ENCODE data around the gene GRID1.

Gene GRID1

GRCh38 chr10:86167121-86167761 is 199.4 kb downstream of the GRID1 start:
- no peak overlapping the region for H3K27ac ChIP-seq
- H3K4me1 ChIP-seq (ENCODE audit: control insufficient read depth in 1 of 2, insufficient read depth in 1 of 2, low read depth in 1 of 2, low read length in 1 of 2), result no peaks in the 10 kb centered on the region
- no peaks in the 10 kb centered on the region for H3K27me3 ChIP-seq
- TF ChIP-seq CTCF (IDR thresholded peaks at IDR 0.05), result no peak
- no peak overlapping the region for H3K4me3 ChIP-seq (ENCODE audit: low read depth in 1 of 2, low read length in 1 of 2)
- no peaks in the 10 kb centered on the region for H3K9me3 ChIP-seq
- H3K36me3 ChIP-seq, result no peaks in the 10 kb centered on the region

GRCh38 chr10:86165666-86166065 is 200.9 kb downstream of the GRID1 start:
- H3K4me3 ChIP-seq (ENCODE audit: low read depth in 1 of 2, low read length in 1 of 2), result no peak overlapping the region
- H3K4me1 ChIP-seq (ENCODE audit: control insufficient read depth in 1 of 2, insufficient read depth in 1 of 2, low read depth in 1 of 2, low read length in 1 of 2), result no peaks in the 10 kb centered on the region
- TF ChIP-seq CTCF (IDR thresholded peaks at IDR 0.05), result no peak
- no peaks in the 10 kb centered on the region for H3K27me3 ChIP-seq
- no peak overlapping the region for H3K27ac ChIP-seq
- H3K9me3 ChIP-seq, result no peaks in the 10 kb centered on the region
- no peaks in the 10 kb centered on the region for H3K36me3 ChIP-seq

GRCh38 chr10:86164960-86165630 is 201.5 kb downstream of the GRID1 start:
- Histone ChIP-seq H3K27ac (no peak overlapping the region), H3K4me1 (ENCODE audit: control insufficient read depth in 1 of 2, insufficient read depth in 1 of 2, low read depth in 1 of 2, low read length in 1 of 2) (no peaks in the 10 kb centered on the region), H3K27me3 (no peaks in the 10 kb centered on the region), H3K36me3 (no peaks in the 10 kb centered on the region), H3K9me3 (no peaks in the 10 kb centered on the region), H3K4me3 (ENCODE audit: low read depth in 1 of 2, low read length in 1 of 2) (no peak overlapping the region)
- TF ChIP-seq CTCF (IDR thresholded peaks at IDR 0.05), result no peak

GRCh38 chr10:86164174-86164774 is 202.3 kb downstream of the GRID1 start:
- Histone ChIP-seq H3K9me3 (no peaks in the 10 kb centered on the region), H3K36me3 (no peaks in the 10 kb centered on the region), H3K27me3 (no peaks in the 10 kb centered on the region), H3K27ac (no peak overlapping the region), H3K4me1 (ENCODE audit: control insufficient read depth in 1 of 2, insufficient read depth in 1 of 2, low read depth in 1 of 2, low read length in 1 of 2) (no peaks in the 10 kb centered on the region), H3K4me3 (ENCODE audit: low read depth in 1 of 2, low read length in 1 of 2) (no peak overlapping the region)
- TF ChIP-seq CTCF (IDR thresholded peaks at IDR 0.05), result no peak

- H3K4me3 ChIP-seq (ENCODE audit: low read depth in 1 of 2, low read length in 1 of 2), result no peak overlapping the region
- no peak for TF ChIP-seq CTCF (IDR thresholded peaks at IDR 0.05)
- no peaks in the 10 kb centered on the region for H3K27me3 ChIP-seq
- no peaks in the 10 kb centered on the region for H3K9me3 ChIP-seq
- no peaks in the 10 kb centered on the region for H3K36me3 ChIP-seq
- H3K27ac ChIP-seq, result no peak overlapping the region
- H3K4me1 ChIP-seq (ENCODE audit: control insufficient read depth in 1 of 2, insufficient read depth in 1 of 2, low read depth in 1 of 2, low read length in 1 of 2), result no peaks in the 10 kb centered on the region
Observed at GRCh38 chr10:86163522-86164173, 202.9 kb downstream of the GRID1 start.
